Lower leg skin (tissue), 3 donors: ENCODE results near the gene SLCO1A2.

Source experiments
- POLR2A ChIP-seq, 2 donors: fragments of 450-650 bp; IDR thresholded peaks; one replicate each; pipeline ENCODE4 v1.6.1; 2016 to 2017; ENCODE audit warnings: antibody characterized with exemption in 2 of 2, mild to moderate bottlenecking in 1 of 2, moderate library complexity in 1 of 2
- TF ChIP-seq, protein P1 (sequence below), 3 donors: fragments of 450-650 bp; IDR thresholded peaks; one replicate each; pipeline ENCODE4 v1.5.1; 2016; ENCODE audit warnings: antibody characterized with exemption in 3 of 3, mild to moderate bottlenecking in 3 of 3, moderate library complexity in 2 of 3

DNA sequence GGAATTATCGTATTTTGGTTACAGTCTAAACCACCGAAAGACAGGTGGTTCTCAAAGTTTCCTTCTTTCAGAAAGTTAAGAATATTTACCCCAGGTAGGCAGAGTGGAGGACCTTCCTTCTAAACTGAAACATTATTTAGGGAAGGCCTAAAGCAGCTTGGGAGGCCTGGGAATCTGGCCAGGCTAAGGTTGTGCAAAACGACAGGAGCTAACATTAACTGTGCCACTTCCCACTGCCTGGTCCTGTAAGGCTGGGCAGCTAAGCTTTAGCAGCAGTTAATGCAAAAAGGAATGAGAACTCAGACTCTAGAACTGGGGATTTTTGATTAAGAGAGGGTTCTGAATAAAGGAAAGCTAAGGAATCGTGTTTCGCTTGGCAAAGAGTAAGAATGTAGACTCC, 82.6 kb downstream of the SLCO1A2 start:
- TF ChIP-seq, protein P1, sequence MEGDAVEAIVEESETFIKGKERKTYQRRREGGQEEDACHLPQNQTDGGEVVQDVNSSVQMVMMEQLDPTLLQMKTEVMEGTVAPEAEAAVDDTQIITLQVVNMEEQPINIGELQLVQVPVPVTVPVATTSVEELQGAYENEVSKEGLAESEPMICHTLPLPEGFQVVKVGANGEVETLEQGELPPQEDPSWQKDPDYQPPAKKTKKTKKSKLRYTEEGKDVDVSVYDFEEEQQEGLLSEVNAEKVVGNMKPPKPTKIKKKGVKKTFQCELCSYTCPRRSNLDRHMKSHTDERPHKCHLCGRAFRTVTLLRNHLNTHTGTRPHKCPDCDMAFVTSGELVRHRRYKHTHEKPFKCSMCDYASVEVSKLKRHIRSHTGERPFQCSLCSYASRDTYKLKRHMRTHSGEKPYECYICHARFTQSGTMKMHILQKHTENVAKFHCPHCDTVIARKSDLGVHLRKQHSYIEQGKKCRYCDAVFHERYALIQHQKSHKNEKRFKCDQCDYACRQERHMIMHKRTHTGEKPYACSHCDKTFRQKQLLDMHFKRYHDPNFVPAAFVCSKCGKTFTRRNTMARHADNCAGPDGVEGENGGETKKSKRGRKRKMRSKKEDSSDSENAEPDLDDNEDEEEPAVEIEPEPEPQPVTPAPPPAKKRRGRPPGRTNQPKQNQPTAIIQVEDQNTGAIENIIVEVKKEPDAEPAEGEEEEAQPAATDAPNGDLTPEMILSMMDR (IDR thresholded peaks at IDR 0.05) = no peak
- TF ChIP-seq POLR2A (IDR thresholded peaks at IDR 0.05) = no peak
